NCI-H2081 (cell line): ENCODE data around the gene GPR173.
A peak's percentile ranks its signal among the peaks of the same experiment; 100 is the strongest.

Experiments
- DNase-seq, 2 experiments: peaks; one replicate each; lab custom pipeline; 2025; lab: John Stamatoyannopoulos, UW

GPR173 gene, protein sequence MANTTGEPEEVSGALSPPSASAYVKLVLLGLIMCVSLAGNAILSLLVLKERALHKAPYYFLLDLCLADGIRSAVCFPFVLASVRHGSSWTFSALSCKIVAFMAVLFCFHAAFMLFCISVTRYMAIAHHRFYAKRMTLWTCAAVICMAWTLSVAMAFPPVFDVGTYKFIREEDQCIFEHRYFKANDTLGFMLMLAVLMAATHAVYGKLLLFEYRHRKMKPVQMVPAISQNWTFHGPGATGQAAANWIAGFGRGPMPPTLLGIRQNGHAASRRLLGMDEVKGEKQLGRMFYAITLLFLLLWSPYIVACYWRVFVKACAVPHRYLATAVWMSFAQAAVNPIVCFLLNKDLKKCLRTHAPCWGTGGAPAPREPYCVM

DNA sequence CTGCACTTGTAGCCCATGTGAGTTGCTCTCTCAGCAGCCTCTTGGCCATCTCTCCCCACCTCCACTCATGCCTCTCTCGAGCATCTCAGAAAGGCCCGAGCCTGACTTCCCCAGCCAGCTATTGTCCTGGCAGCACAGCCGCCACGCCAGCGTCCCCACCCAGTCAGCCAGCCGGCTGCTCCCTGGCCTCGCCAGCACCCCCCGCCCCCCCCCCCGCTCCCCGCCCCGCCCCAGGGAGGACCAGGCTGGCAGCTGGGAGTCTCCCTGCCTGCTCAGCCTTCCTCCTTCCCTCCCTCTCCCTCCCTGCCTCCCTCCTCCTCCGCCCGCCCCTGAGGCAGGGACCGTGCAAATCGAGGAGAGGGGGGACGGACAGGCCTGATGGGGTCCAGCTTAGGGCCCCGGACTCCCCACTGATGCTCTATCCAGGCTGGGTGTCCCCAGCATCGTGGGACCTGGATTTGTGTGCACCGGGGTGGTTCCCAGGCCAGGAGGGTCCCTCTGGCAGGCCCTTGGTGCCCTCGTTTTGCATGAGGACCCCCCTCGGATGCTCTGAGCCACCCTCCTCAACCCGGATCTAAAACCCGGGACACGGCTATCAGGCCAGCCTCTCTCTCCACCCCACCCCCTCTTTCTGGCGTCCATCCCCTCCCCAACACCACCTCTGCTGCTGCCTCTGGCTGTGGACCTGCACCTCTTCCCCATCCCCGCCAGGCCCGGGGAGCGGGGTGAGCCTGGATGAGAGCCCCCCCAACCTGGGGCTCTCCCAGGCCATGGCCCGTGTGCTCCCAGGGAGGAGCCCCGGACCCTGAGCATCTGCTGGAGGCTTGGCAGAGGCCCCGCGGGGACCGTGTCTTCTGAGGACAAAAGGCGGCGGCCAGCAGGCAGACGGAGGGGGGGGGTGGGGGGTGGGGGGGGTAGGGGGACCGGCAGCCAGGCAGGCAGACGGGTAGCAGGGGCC is at the start of gene GPR173:
Gene GPR173 (plus strand): TSS at position 621 of the 958 bp plus-strand sequence. CDS start 27,833 bp downstream, outside the sequence.
- peak; percentile 62 to 65 for DNase-seq

DNA sequence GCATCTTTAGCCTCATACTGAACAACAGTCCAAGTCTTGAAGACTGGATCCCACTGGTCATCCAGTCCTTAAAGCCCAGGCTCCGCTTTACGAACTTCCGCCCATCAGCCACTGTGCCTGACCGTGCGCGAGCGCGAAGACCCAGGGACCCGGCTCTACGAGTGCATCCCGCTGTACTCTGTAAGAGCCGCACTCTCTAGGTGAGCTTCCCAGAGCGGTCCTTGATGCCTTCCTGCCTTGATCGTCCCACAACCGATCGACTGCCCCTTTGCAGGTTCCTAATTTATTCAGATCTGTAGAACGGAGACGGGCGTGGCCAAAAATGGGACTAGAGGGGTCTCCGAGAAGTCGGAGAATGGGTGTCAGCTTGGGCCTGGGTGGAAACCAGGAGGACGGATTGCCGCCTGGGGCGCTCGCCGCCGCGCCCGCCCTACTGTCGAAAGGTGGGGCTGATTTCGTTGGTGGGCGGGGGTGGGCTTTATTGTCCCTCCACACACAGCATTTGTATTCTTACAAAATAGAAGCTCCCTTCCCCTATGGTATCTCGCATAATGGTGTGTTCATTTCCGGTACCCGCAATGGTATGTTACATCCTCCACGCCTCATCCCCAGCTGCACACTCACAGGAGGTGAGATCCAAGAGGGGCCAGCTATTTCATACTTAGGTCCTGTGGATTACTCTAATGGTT is 48.0 kb upstream of the GPR173 start:
- DNase-seq, result no peak

DNA sequence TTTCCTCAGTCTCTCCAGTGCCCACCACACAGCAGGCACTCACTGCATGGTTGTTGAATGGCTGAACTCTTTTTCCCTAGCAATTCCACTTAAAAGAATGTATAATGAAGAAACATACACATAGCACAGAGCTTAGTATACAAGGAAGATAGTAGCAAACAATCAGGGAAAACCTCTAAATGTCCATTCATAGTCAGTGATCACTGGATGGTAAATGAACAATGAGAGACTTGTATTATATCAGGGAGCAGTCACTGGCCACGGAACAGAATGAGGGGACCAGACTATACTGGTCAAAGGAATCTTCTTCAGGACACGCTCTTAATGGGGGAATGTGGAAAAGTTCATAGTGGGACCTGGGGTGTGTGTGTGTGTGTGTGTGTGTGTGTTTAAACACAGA is 46.6 kb upstream of the GPR173 start:
- DNase-seq, result no peak

DNA sequence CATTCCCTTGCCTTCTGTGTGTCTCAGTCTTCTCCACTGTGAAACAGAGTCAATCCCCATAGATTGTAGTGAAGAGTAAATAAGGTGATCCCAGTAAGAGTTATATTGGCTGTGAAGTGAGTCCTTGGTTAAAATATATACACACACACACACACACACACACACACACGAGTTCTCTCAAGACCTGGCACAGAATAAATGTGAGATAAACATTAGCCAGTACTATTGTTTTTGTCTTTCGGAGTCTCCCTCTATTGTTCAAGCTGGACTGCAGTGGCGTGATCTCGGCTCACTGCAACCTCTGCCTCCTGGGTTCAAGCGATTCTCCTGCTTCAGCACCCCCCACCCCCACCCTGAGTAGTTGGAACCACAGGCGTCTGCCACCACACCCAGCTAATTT is 45.5 kb upstream of the GPR173 start:
- no peak for DNase-seq

DNA sequence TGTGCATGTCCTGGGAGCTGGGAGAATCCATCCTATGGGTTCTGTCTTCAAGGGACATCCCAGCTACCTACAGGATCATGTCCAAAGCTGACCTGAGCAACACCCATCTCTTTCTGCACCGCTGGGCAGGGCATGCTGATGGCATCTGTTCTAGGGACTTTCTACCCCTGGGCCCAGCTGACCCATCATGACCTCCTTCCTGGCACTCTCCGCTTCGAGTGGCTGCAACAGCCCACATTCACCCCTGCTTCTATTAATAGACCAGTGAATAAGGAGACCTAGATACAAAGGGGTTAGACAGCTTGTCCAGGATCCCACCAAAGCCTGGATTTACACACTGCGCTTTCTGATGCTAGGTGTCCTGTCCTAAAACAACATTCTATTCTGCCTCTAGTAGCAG is 44.6 kb upstream of the GPR173 start:
- no peak for DNase-seq

DNA sequence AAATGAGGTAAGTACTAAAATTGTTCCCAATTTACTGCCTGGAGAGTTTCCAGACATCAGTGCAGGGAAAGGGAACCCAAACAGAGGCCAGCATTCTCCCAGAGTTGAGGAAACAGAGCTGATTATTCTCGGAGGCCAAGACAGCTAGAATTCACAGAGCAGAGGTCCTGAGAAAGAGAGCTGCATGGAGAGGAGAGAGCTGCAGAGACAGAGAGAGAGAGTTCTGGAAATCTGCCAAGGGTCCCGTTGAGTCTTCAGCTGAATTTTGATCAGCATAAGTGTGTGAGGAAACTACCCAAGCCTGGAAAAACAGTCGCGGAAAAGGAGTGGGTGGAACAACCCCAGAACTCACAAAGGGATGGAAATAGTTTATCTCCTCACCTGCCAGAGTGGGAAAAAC is 43.8 kb upstream of the GPR173 start:
- no peak for DNase-seq

DNA sequence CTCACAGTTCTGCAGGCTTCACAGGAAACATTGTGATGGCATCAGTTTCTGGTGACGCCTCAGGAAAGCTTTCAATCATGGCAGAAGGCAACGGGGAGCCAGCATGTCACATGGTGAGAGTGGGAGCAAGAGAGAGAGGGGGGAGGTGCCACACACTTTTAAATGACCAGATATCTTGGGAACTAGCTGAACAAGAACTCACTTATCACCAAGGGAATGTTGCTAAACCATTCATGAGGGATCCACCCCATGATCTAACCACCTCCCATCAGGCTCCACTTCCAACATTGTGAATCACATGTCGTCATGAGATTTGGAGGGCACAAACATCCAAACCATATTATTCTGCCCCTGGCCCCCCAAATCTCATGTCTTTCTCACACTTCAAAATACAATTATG is 43.3 kb upstream of the GPR173 start:
- DNase-seq, result no peak

DNA sequence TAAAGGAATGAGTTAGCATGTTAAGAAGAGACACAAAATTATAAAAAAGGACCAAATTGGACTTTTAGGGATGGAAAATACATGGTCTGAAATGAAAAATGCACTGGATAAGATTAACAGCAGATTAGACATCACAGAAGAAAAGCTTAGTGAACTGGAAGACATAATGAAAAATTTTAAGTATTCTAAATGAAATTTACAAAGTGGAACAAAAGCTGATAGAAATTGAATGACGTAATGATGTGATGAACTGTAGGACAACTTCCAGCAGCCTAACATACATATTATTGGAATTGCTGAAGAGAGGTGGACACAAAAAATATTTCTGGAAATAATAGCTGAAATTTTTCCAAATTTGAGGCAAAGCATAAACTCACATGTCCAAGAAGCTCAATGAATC is 39.6 kb upstream of the GPR173 start:
- DNase-seq, result no peak

DNA sequence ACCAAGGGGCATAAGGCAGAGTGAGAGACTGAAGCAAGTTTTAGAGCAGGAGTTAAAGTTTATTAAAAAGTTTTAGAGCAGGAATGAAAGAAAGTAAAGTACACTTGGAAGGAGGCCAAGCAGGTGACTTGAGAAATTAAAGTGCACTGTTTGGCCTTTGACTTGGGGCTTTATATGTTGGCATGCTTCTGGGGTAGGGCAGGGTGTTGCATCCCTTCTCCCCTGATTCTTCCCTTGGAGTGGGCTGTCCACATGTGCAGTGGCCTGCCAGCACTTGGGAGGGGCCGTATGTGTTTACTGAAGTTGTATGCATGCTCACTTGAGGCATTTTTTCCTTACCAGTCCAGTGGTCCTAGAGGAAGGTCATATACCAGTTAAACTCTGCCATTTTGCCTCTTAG is 35.3 kb upstream of the GPR173 start:
- no peak for DNase-seq

DNA sequence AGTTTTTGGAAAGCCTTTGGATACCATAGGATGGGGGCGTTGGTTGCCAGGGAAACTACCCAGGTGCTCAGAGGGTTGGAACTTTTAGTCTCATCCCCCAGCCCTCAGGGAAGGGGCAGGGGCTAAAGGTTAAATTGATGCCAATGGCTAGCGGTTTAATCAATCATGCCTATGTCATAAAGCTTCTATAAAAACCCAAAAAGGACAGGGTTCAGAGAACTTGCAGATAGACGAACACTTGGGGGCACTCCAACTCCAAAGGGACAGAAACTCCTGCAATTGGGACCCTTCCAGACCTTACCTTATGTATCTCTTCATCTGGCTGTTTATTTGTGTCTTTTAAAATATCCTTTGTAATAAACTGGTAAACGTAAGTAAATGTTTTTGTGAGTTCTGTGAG is 30.0 kb upstream of the GPR173 start:
- peak in 1 of 2 experiments; percentile 6 for DNase-seq

DNA sequence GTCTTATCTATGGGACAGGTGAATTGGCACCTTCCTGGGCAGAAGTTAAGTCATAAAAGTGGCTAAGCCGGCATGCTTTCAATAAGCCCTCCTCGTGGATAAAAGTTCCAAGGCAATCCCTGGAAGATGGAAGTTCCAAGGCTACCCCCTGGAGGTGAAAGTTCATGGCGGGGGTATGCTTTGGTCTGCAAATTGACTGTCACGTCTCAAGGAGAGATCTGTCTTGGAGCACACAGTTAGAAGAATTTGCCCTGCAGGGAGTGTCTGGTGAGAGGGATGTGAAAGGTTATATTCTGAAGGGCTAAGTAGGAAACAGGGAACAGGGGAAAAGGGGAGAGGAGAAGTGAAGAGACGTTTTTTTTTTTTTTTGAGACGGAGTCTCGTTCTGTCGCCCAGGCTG is 26.2 kb upstream of the GPR173 start:
- DNase-seq, result no peak

DNA sequence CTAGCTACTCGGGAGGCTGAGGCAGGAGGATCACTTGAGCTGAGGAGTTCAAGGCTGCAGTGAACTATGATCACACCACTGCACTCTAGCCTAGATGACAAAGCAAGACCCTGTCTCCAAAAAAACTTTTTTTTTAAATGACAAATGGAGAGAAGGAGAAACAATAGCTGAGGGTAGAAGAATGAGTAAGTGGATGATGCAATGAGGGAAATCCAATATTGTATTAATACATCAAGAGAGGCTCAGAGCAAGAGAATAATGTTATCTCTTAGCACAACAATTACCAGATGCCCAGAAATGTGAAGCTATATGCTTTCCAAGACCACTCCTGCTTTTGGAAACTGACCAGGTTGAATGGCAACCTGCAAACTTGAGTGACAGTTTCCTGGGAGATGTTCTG is 19.9 kb upstream of the GPR173 start:
- DNase-seq, result no peak

DNA sequence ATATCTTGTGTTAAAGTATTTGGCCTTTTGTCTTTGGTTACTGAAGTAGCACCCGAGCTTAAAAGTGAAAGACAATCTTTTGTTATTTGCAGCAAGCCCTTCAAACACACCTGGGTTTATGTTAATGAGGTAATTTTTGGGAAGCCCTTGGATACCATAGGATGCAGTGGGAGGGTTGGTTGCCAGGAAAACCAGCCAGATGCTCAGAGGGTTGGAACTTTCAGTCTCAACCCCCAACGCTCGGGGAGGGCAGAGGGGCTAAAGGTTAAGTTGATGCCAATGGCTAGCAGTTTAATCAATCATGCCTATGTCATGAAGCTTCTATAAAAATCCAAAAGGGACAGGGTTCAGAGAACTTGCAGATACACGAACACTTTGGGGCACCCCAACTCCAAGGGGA is 17.2 kb upstream of the GPR173 start:
- no peak for DNase-seq

DNA sequence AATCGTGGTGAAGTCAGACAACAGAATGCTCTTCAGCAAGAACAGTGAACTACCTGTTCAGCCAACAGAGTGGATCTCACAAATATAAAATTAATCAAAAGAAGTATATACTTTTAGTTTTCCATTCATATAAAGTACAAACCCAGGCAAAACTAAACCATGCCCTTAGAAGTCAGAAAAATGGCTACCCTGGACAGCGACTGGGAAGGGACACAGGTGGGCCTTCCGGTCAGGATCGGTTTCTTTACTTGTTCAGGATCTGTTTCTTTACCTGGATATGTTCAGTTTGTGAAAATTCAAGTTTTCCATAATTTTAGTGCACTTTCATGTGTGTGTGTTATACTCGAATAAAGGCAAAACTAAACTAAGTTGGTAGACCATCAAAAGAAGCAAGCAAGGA is 12.4 kb upstream of the GPR173 start:
- no peak for DNase-seq

DNA sequence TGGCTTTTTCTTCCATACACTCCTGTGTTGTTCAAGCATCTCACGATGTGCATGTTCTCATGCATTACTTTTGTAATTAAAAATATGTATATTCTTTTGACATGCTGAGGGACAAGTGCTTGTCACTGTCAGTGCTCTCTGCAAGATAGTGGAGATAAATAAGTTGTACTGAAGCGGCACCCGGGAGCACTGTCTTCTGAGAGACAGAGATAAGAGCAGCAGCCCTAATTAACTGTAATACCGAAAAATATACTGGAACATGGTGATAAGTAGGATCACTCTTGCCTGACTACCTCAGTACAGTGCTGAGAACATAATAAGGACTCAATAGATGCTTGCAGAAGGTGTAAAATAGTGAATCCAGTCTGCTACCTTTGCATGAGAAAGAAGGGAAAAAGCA is 9.4 kb upstream of the GPR173 start:
- DNase-seq, result no peak

DNA sequence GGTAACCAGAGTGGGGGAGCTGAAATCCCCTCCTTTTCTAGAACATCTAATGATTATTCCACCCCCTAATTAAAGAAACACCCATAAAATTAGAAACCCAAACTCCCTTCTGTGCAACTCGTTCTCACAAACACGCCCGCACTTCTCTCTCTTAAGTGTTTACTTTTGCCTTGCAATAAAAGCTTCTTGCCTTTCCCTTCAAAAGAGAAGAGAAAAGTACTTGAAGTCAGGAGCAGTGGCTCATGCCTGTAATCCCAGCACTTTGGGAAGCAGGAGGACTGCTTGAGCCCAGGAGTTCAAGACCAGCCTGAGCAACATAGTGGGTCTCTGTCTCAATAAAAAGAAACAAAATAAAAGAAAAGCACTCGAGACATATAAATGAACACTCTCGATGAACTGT is 3.6 kb upstream of the GPR173 start:
- no peak for DNase-seq

DNA sequence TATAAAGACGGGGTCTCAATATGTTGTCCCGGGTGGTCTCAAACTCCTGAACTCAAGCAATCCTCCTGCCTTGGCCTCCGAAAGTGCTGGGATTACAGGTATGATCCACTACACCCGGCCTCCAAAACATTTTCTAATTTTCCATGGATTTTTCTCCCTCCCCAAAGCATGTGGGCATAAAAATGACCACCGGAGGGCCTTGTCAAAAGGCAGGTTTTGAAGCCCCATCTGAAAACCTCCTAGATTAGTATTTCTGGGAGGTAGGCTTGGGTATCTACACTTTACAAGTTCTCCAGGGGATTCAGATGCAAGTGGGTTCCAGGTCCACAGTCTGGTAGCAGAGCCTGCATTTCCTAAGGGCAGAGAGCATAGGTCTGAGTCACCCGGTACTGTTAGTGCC is 1.4 kb upstream of the GPR173 start:
- DNase-seq, result peak in 1 of 2 experiments; percentile 4

DNA sequence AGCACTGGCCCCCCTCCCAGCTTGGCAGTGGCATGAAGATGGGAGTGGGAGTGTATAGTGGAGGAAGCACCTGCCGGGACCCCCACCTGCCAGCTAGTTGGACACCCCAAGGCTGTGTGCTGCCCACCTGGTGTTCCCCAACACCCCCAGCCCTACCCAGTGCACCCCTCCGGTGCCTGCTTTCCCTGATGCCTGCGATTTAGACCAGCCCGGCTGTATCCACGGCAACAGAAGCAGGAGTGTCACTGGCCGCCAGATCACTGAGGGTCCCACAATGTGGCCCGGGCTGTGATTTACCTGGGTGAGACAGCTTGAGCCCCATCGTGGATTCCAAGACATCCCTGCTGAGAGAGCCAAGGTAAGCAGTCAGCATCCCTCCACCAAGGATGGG is 533 bp downstream of the GPR173 start:
- DNase-seq, result no peak

DNA sequence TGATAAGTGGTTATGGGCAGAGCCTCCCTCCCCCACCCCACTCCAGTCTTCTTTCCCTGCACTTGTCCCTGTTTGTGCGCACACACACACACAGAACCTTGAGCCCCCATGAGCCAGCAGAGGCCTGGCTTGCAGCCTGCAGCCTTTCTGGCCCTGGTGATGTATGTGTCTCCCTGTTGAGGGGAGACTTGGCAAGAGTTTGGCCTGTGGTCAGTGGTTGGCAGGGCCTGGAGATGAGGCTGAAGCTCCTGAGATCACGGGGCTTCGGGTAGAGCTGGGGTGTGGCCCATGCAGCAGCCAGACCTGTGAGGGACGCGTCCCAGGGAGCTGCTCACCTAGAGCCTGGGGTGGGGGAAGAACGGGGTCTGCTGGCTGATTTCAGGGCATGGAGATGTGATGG is 2.3 kb downstream of the GPR173 start:
- DNase-seq, result no peak

DNA sequence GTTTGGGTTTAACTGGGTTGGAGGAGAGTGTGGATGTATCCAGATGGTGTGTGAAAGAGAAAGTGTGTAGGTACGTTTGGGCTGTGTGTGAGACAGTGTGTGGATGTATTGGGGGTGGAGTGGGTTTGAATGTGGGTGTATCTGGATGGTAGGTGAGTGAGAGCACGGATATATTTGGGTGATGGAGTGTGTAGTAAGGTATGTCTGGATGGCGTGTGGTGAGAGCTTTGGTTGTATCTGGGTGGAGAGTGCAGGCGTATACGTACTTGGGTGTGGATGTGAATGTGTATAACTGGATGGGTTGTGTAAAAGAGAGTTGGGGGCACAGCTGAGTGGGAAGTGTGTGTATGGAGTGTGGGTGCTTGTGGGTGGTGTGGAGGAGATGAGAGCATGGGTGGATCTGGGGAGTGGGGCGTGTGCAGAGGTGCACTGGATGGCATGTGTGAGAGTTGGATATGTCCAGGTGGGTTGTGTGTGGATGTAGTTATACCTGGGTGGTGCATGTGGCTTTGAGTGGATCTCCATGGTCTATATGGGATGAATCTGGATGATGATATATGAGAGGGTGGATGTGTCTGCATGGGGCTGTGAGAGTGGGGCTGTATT is 6.8 kb downstream of the GPR173 start:
- no peak for DNase-seq

DNA sequence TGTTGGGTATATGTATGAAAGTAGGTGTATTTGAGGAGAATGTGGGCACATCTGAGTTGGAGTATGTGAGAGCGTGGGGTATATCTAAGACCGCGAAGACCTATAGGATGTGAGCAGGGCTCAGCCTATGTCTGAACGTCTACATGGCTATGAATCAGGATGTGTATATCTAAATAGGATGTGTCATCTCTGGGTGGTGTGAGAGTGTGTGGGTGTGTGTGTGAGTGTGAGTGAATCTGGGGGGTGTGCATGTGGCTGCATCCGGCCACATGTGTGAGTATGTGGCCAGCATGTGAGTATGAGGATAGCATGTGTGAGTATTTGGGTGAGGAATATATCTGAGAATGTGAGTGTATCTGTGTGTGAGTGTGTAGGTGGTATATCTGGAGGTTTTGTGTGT is 7.7 kb downstream of the GPR173 start:
- DNase-seq, result no peak

DNA sequence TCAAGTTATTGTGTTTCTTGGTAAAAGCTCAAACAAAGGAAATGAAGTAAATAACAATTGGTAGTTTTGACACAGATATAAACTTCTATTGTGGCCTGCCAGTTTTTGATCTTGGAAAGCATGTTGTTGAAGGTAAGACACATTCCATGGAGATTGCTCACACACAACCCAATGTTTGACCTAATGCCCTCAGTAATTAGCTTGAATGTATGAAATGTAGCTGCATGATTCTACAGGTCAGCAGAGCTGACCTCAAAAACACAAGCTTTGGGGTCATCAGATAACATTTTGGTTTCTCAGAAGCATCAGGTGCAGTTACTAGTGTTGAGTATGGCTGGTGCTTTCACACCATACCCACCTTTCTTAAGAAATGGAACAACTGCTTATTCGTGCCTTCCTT is 16.5 kb downstream of the GPR173 start:
- DNase-seq, result no peak
